HG02759 (cell line): ENCODE results near the gene GDF7.

ENCODE experiments used
- ATAC-seq: cut with Tn5 transposase; IDR thresholded peaks from one replicate; pipeline ENCODE4 v1.9.1; 2021; ENCODE audit warnings: mild to moderate bottlenecking, moderate library complexity; ENCODE audit not compliant: unreplicated experiment

Gene GDF7

GRCh38 chr2:20627712-20628380 lies 39.1 kb upstream of the GDF7 start:
- no peak for ATAC-seq

DNA sequence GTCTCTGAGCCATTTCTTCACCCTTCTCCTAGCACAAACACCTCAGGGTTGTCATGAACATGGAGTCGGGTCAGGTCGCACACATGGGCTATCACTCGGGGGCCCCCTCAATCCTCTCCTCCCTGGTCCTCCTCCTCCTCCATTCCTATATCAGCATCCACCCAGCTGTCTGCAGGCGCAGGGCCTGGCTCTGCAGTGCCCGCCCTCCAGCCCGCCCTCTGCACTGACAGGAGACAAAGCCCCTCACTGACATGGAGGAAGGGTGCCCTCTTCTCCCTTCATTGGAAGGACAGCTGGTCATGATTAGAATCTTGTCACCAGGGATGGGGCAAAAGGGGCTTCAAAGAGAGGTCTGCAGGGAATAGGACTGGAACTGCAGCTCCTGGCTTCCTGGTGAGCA lies 37.8 kb upstream of the GDF7 start:
- no peak for ATAC-seq

DNA sequence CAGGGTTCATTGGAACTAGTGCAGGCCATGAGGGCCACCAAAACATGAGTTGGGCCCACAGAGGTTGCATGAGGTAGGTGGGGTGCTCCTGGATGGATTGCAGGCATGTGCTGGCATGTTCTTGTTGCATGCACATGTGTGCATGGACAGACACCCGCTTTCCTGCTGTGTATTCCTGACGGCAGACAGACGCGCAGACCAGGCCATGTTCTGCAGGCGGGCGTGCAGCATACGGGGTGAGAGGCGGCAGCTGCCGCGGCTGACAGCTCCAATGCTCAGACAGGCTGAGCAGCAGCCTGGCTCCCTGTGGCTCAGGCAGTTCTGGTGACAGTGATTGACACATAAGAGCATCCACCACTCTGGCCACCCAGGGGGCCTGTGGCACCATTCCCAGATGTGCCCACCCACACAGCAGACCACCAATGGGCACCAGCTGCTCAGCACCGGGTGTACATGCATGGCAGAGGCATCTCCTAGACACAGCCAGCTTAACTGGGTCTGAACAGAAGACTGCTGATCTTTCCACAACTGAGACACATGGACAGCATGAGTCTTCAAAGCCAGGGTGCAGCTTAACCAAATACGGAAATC lies 37.3 kb upstream of the GDF7 start:
- ATAC-seq = no peak

GRCh38 chr2:20630967-20631366 lies 36.0 kb upstream of the GDF7 start:
- ATAC-seq = no peak

DNA sequence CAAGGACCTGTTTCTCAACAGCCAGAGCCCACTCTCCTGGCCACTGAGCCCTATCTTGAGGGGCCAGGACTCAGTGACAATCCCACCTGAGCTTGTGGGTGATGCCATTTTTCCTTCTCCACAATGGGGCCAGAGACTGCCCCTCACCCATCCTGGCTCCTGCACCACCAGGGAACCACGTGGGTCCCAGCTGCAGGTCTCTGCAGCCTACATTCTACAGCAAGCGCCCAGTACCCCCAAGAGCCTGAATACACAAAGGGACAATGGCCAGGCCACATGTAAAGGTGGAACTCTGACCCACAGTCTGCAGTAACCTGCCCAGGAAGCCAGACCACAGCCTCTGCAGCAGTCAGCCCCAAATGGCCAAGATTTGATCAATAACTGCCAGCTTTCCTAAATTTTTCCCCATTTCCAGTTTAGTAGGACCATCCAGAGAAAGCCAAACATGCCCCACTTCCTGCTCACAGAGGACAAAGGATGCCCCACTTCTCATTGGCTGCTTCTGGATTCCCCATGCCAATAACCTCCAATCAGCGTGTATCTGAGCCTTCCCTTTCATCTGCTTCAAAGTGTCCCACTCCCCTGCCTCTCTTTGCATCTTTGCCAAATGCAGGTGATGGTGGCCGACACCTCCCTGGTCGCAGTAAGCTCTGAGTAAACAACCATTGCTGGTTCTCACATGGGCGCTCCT lies 35.2 kb upstream of the GDF7 start:
- ATAC-seq = no peak

- no peak for ATAC-seq
Measured at GRCh38 chr2:20632446-20632990, 34.4 kb upstream of the GDF7 start.

DNA sequence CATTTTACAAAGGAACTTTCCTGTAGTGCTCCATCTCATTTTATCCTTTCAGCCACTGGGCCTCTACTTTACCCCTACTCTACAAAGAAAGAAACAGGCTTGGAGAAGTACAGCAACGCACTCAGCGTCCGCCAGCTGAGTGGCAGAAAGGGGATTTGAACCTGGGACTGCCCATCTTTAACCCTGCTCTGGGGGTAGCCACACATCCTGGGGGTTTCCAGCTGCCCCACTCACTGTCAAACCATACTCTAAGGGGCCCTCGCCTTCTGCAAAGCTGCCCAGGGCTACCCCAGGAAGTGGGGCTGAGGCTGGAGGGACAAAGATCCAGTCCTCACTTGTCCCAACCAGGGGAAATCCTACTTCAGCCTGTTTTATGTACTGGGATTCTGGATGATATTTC lies 33.9 kb upstream of the GDF7 start:
- ATAC-seq = no peak

- no peak for ATAC-seq
Measured at GRCh38 chr2:20633794-20634506, 33.0 kb upstream of the GDF7 start.

- no peak for ATAC-seq
Measured at GRCh38 chr2:20634507-20635112, 32.3 kb upstream of the GDF7 start.

GRCh38 chr2:20635113-20635510 lies 31.8 kb upstream of the GDF7 start:
- no peak for ATAC-seq

- ATAC-seq = peak; percentile 90
Measured at GRCh38 chr2:20635675-20636584, 31.0 kb upstream of the GDF7 start.

DNA sequence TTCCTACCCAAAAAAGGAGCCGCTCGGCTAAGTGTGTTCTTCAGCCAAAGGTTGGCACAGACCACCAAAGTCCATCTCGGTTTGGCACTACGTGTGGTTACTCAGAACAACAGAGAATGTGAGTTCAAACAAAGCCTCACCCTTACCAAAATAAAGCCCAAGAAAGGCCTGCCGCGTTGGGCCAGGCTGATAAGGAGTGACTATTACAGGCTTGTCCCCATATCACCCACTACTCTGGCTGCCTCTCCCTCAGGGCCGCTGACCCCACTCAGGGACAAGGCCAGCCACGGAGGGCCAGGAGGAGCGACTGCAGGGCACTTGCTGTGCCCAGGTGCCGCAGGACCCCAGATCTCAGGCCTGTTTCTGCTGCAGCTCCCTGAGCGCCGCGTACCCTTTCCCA lies 29.8 kb upstream of the GDF7 start:
- no peak for ATAC-seq

DNA sequence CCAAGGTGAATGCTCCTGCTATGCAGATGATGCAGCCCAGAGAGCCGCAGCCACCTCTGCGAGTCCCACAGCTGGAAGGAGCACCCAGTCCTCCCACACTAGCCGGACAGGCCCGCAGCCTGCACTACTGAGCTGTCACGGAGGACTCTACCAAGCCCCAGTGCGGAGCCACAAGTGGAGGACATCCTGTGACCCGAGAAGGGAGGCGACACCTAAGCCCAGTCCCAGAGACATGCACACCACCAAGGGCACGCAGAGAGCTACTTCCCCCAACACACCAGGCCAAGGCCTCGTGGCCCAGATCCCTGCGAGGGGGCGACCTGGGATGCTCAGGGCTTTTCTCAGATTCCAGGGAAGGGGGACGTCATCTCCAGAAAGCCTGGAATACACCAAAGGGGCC lies 28.9 kb upstream of the GDF7 start:
- no peak for ATAC-seq

- ATAC-seq = no peak
Measured at GRCh38 chr2:20638646-20639430, 28.1 kb upstream of the GDF7 start.

DNA sequence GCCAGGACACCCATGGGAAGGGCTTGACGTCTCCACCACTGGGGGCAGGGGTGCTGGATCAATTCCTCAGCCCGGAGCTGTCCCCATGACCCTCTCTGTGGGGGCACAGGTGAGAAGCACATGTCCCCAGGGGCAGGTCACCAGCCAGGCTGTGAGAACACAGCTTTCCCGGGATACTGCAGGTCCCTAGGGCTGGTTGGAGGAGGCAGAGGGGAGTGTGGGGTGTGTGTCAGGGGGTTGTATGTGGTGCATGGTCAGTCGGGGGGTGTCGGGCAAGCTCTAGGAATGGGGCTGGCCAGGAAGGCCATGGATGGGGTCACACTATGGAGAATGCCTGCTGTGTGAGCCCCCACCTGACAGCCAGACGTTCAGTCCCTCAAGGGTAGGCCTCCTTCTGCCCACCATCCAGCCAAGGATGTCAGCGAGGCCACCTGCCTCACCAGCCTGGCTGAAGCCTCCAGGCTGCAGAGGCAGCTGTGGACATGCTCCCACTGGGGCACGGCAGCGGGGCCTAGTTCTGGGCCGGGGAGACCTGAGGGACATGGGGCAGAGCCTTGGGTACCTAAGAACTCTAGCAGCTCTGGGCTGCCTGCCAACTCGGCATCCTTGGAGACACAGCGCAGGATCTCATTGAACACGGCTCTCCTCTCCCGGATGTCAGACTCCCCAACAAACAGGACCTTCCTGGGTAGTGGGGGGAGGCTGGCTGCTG lies 26.4 kb upstream of the GDF7 start:
- no peak for ATAC-seq

- no peak for ATAC-seq
Measured at GRCh38 chr2:20641123-20641985, 25.6 kb upstream of the GDF7 start.

DNA sequence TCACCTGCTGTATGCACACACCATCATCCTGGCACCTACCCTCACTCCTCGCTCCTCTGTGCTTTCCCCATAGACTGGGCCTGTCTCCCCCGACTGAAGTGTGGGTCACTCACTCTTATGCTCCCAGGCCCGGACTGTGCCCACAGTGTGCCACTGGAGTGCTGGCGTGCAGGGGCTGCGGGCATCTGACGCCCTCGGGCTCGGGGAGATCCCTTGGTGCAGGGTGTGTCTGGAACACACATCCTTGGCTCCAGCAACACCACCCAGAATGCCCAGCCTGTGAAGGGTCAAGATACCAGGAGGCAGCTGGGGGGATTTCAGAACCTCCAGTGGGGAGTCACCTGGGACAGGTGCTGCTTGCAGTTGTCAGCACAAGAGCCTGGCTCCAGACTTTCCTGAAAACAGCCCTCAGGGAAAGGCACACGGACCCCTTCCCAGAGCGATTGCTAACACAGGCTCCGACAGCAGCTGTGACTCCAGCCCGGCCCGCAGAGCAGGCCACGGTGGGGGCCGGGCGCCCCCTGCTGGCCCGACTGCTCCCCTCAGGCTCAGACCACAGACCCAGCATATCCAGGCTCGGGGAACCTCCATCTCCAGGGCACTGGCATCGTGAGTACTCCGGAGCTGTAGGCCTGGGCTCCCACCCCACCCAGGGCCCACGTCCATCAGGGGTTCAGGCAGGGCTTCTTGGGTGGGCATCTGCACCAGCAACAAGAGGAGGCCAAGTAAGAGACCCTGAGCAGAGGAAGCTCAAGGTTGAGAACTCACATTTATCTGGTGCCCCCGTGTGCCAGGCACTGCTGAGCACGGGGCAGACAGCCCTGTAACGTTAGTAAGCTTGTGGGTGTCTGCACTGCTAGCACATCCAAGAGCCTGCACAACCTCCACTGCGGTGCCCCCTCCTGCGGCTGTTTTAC lies 24.6 kb upstream of the GDF7 start:
- ATAC-seq = peak; percentile 99
